ENCODE results near the gene ZNF155. TPM values are rescaled to one million over a fixed set of nuclear protein-coding genes. Genes with fewer than 3 reads are reported as not detected.

The ZNF155 gene
- total RNA-seq, 1 experiment from 2014 or later = 11.2 TPM

GRCh38 chr19:43966079-43966694, 17.8 kb upstream of the ZNF155 start:
- peak in 1 of 2 experiments; percentile 3 for DNase-seq (ENCODE audit: low read depth in 1 of 2, low spot score in 2 of 2)
- Histone ChIP-seq H3K4me3 (no peak overlapping the region), H3K27me3 (replicated peaks) (no peaks in the 10 kb centered on the region), H3K27ac (no peak overlapping the region), H3K4me1 (replicated peaks) (peaks cover 17% of the 10 kb centered on the region), H3K9me3 (replicated peaks) (peaks cover 65% of the 10 kb centered on the region), H3K36me3 (peaks cover 83% of the 10 kb centered on the region)

DNA sequence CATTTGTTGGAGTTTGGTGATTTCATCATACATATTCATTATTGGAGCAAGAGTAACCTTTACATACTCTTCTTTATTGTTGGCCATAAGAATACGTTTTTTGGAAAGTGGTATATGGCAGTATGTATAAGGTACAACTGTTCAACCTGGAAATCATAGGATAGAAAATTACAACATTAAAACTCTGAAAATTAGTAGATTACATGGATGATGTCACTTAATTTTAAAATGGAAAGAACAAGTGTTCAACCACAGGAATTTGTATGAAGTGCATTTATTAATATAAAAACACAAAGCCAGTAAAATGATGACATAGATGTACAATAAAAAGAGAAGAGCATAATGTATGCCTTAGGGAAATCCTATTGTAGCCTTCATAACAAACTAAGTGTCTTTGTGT, 7.3 kb upstream of the ZNF155 start:
- Histone ChIP-seq H3K27ac (no peak overlapping the region), H3K36me3 (peaks cover 6% of the 10 kb centered on the region), H3K9me3 (replicated peaks) (peaks cover 22% of the 10 kb centered on the region), H3K4me3 (no peak overlapping the region), H3K27me3 (replicated peaks) (no peaks in the 10 kb centered on the region), H3K4me1 (replicated peaks) (no peaks in the 10 kb centered on the region)
- no peak for DNase-seq (ENCODE audit: low read depth in 1 of 2, low spot score in 2 of 2)

- no peak for DNase-seq (ENCODE audit: low read depth in 1 of 2, low spot score in 2 of 2)
- Histone ChIP-seq H3K27ac (no peak overlapping the region), H3K4me1 (replicated peaks) (no peaks in the 10 kb centered on the region), H3K9me3 (replicated peaks) (peaks cover 7% of the 10 kb centered on the region; the same call in 1 of the 2 replicates), H3K4me3 (peak overlapping the region; percentile 54), H3K36me3 (peaks cover 10% of the 10 kb centered on the region), H3K27me3 (replicated peaks) (no peaks in the 10 kb centered on the region)
Measured at GRCh38 chr19:43983544-43983911, 460 bp upstream of the ZNF155 start.

- Histone ChIP-seq H3K36me3 (peaks cover 22% of the 10 kb centered on the region), H3K4me1 (replicated peaks) (no peaks in the 10 kb centered on the region), H3K4me3 (peak overlapping the region; percentile 54), H3K27ac (no peak overlapping the region), H3K9me3 (replicated peaks) (peaks cover 7% of the 10 kb centered on the region; the same call in 1 of the 2 replicates), H3K27me3 (replicated peaks) (no peaks in the 10 kb centered on the region)
- DNase-seq (ENCODE audit: low read depth in 1 of 2, low spot score in 2 of 2) = peak in 1 of 2 experiments; percentile 37
Measured at GRCh38 chr19:43984687-43985000, 656 bp downstream of the ZNF155 start.

- no peak for DNase-seq (ENCODE audit: low read depth in 1 of 2, low spot score in 2 of 2)
- Histone ChIP-seq H3K9me3 (replicated peaks) (no peaks in the 10 kb centered on the region), H3K4me1 (replicated peaks) (peaks cover 5% of the 10 kb centered on the region; the same call in 1 of the 2 replicates), H3K36me3 (peaks cover 38% of the 10 kb centered on the region), H3K27me3 (replicated peaks) (no peaks in the 10 kb centered on the region), H3K4me3 (no peak overlapping the region), H3K27ac (no peak overlapping the region)
Measured at GRCh38 chr19:43997631-43998290, 13.8 kb downstream of the ZNF155 start.

GRCh38 chr19:44002212-44002565, 18.2 kb downstream of the ZNF155 start:
- no peak for DNase-seq (ENCODE audit: low read depth in 1 of 2, low spot score in 2 of 2)
- Histone ChIP-seq H3K4me3 (peak overlapping the region; percentile 59), H3K4me1 (replicated peaks) (peaks cover 9% of the 10 kb centered on the region; the same call in 1 of the 2 replicates), H3K27me3 (replicated peaks) (no peaks in the 10 kb centered on the region), H3K27ac (peak overlapping the region; percentile 42), H3K36me3 (peaks cover 13% of the 10 kb centered on the region), H3K9me3 (replicated peaks) (0 out of 2 replicates have a peak, but pooled peaks cover 3% of the 10 kb centered on the region)

DNA sequence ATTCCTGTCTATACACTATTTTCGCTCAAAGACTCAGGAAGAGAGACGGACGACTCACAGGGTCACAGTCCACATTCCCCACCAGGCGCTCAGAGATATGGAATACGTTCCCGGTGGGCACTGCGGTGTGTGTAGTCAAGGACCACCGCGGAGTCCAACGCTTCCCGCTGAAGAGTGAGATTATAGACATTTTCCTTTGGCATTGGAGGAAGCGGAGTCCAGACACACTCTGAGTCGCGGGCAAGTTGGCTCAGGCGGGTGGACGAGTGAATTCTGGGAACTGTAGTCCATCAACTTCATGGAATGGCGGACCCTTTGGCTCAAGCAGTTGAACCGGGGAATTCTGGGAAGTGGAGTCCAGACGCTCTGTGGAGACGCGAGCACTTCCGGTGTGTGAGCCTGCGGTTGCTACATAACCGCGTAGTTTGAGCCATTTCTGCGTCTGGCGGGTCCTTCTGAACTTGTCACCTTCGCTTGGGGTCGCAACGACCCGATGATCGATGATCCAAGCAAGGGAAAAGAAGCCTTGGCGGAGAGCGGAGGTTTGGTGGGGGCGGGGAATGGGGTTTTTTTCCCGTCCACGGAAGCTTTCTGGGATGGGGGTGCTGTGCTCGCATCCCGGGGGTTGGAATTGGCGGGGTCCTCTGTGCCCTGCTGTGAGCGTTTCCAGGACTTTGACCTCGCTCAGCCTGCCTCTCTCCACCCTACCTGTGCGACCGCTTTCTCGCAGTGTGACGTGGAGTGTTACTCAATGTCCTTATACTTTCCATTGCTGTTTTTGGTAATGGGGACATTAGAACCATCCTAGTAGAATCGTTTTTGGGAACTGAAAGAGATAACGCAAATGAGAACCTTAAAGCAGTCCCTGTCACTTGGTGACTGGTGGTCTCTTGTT, 18.8 kb downstream of the ZNF155 start, which contains the start of gene ZNF230:
Gene ZNF230 (plus strand): TSS at position 392 of the 895 bp plus-strand sequence. CDS start 4,122 bp downstream, outside the sequence.
- H3K9me3 ChIP-seq (replicated peaks) = 0 out of 2 replicates have a peak, but pooled peaks cover 3% of the 10 kb centered on the region
- H3K27ac ChIP-seq = peak within 1 kb of the TSS; percentile 42
- peak within 1 kb of the TSS; percentile 59 for H3K4me3 ChIP-seq
- H3K4me1 ChIP-seq (replicated peaks) = peaks cover 9% of the 10 kb centered on the region; the same call in 1 of the 2 replicates
- DNase-seq (ENCODE audit: low read depth in 1 of 2, low spot score in 2 of 2) = peak; percentile 81 to 91
- no peaks in the 10 kb centered on the region for H3K27me3 ChIP-seq (replicated peaks)
- peaks cover 17% of the 10 kb centered on the region for H3K36me3 ChIP-seq

- H3K27ac ChIP-seq = no peak overlapping the region
- H3K4me1 ChIP-seq (replicated peaks) = peaks cover 9% of the 10 kb centered on the region; the same call in 1 of the 2 replicates
- H3K9me3 ChIP-seq (replicated peaks) = 0 out of 2 replicates have a peak, but pooled peaks cover 3% of the 10 kb centered on the region
- peaks cover 24% of the 10 kb centered on the region for H3K36me3 ChIP-seq
- DNase-seq (ENCODE audit: low read depth in 1 of 2, low spot score in 2 of 2) = no peak
- no peaks in the 10 kb centered on the region for H3K27me3 ChIP-seq (replicated peaks)
- H3K4me3 ChIP-seq = peak overlapping the region; percentile 59
Measured at GRCh38 chr19:44003461-44004009, 19.5 kb downstream of the ZNF155 start.

- no peak for DNase-seq (ENCODE audit: low read depth in 1 of 2, low spot score in 2 of 2)
- peaks cover 25% of the 10 kb centered on the region for H3K9me3 ChIP-seq (replicated peaks)
- H3K36me3 ChIP-seq = peaks cover 49% of the 10 kb centered on the region
- peaks cover 9% of the 10 kb centered on the region; the same call in 1 of the 2 replicates for H3K4me1 ChIP-seq (replicated peaks)
- H3K4me3 ChIP-seq = no peak overlapping the region
- H3K27ac ChIP-seq = no peak overlapping the region
- no peaks in the 10 kb centered on the region for H3K27me3 ChIP-seq (replicated peaks)
Measured at GRCh38 chr19:44005973-44006372, 22.0 kb downstream of the ZNF155 start.

- H3K27ac ChIP-seq = no peak overlapping the region
- H3K4me1 ChIP-seq (replicated peaks) = 0 out of 2 replicates have a peak, but pooled peaks cover 4% of the 10 kb centered on the region
- no peaks in the 10 kb centered on the region for H3K27me3 ChIP-seq (replicated peaks)
- H3K36me3 ChIP-seq = peaks cover 64% of the 10 kb centered on the region
- no peak overlapping the region for H3K4me3 ChIP-seq
- H3K9me3 ChIP-seq (replicated peaks) = peaks cover 28% of the 10 kb centered on the region
- DNase-seq (ENCODE audit: low read depth in 1 of 2, low spot score in 2 of 2) = no peak
Measured at GRCh38 chr19:44007473-44007872, 23.5 kb downstream of the ZNF155 start.

GRCh38 chr19:44010468-44010867, 26.5 kb downstream of the ZNF155 start:
- Histone ChIP-seq H3K4me3 (no peak overlapping the region), H3K4me1 (replicated peaks) (no peaks in the 10 kb centered on the region), H3K36me3 (peaks cover 66% of the 10 kb centered on the region), H3K27ac (no peak overlapping the region), H3K9me3 (replicated peaks) (peaks cover 28% of the 10 kb centered on the region), H3K27me3 (replicated peaks) (no peaks in the 10 kb centered on the region)
- peak in 1 of 2 experiments; percentile 1 for DNase-seq (ENCODE audit: low read depth in 1 of 2, low spot score in 2 of 2)

DNA sequence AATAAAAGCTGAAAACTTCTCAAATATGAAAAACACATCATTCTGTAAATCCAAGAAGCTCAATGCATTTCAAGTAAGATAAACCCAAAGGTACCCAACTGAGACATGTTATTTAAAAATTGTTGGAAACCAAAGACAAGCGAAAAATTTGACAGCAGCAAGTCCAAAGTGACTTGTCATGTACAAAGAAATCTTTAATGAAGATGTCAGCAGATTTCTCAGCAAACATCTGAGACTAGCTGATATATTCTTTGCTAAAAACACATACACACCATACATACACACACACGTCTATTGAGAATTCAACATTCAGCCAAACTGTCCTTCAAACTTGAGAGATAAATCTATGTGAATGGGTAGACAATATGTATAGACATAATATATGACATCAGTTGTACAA, 35.5 kb downstream of the ZNF155 start:
- Histone ChIP-seq H3K4me3 (no peak overlapping the region), H3K4me1 (replicated peaks) (no peaks in the 10 kb centered on the region), H3K27me3 (replicated peaks) (no peaks in the 10 kb centered on the region), H3K27ac (no peak overlapping the region), H3K9me3 (replicated peaks) (no peaks in the 10 kb centered on the region), H3K36me3 (no peaks in the 10 kb centered on the region)
- DNase-seq (ENCODE audit: low read depth in 1 of 2, low spot score in 2 of 2) = no peak

- no peak for DNase-seq (ENCODE audit: low read depth in 1 of 2, low spot score in 2 of 2)
- Histone ChIP-seq H3K27me3 (replicated peaks) (no peaks in the 10 kb centered on the region), H3K4me1 (replicated peaks) (no peaks in the 10 kb centered on the region), H3K36me3 (no peaks in the 10 kb centered on the region), H3K4me3 (no peak overlapping the region), H3K27ac (no peak overlapping the region), H3K9me3 (replicated peaks) (no peaks in the 10 kb centered on the region)
Measured at GRCh38 chr19:44021221-44021620, 37.2 kb downstream of the ZNF155 start.

Measured in SJSA1 (cell line).